Sigmoid colon (tissue), 4 donors: ENCODE results near the gene CTBP2.

Source experiments
- CTCF ChIP-seq, 4 experiments: fragments of 450-650 bp in 3 of 4; fragments of 200-600 bp in 1 of 4; IDR thresholded peaks; one replicate each; pipeline ENCODE4 v1.5.1; 2016 to 2019; ENCODE audit warnings: antibody characterized with exemption in 4 of 4, mild to moderate bottlenecking in 3 of 4, moderate library complexity in 2 of 4
- POLR2A ChIP-seq, 2 donors: fragments of 450-650 bp; IDR thresholded peaks; one replicate each; pipeline ENCODE4 v1.6.1; 2016; ENCODE audit warnings: antibody characterized with exemption in 2 of 2, mild to moderate bottlenecking in 2 of 2, moderate library complexity in 2 of 2
- POLR2AphosphoS5 ChIP-seq, 4 donors: sonication (generic); formaldehyde crosslinking; IDR thresholded peaks; one replicate each; pipeline ENCODE4 v1.6.1; 2017; ENCODE audit warnings: antibody characterized with exemption in 4 of 4

- no peak for TF ChIP-seq CTCF (IDR thresholded peaks at IDR 0.05)
- no peak for TF ChIP-seq POLR2AphosphoS5 (IDR thresholded peaks at IDR 0.05)
- no peak for TF ChIP-seq POLR2A (IDR thresholded peaks at IDR 0.05)
Measured at GRCh38 chr10:125025341-125025740, 135.0 kb downstream of the CTBP2 start.
